Keratinocyte (primary cell): ENCODE measurements around the gene SLC44A1. TPM values are rescaled to one million over a fixed set of nuclear protein-coding genes. Genes with fewer than 3 reads are reported as not detected.

Source experiments
- DNase-seq: peaks from one replicate; pipeline ENCODE4 v3.0.0-alpha.2; 2011; ENCODE audit warnings: low read depth, missing footprints, low spot score
- FAIRE-seq: peaks from 2 replicates; lab custom pipeline; 2011; peaks lifted over from hg19 to GRCh38; lab: Jason Lieb, UNC
- H2AFZ ChIP-seq: 2 replicates; pipeline ENCODE4 v1.6.0; 2012; ENCODE audit warnings: low read length, control low read depth, inconsistent platforms; ENCODE audit not compliant: control insufficient read depth
- H3K27ac ChIP-seq: 2 replicates; pipeline ENCODE4 v1.5.1; 2011; ENCODE audit warnings: low read length; ENCODE audit not compliant: control insufficient read depth, insufficient read depth
- H3K27me3 ChIP-seq: 3 replicates; pipeline ENCODE4 v1.6.0; 2011; ENCODE audit warnings: low read length; ENCODE audit not compliant: control insufficient read depth, insufficient read depth; ENCODE audit errors: extremely low read depth
- H3K36me3 ChIP-seq, 2 experiments: 2 replicates in 1 of 2; 3 replicates in 1 of 2; pipeline ENCODE4 v1.5.1; 2011; ENCODE audit warnings: low read length in 2 of 2, mild to moderate bottlenecking in 1 of 2; ENCODE audit not compliant: control insufficient read depth in 2 of 2, insufficient read depth in 2 of 2; ENCODE audit errors: extremely low read depth in 1 of 2
- H3K4me1 ChIP-seq: 3 replicates; pipeline ENCODE4 v1.5.1; 2011; ENCODE audit warnings: low read length; ENCODE audit not compliant: control insufficient read depth, insufficient read depth; ENCODE audit errors: extremely low read depth
- H3K4me2 ChIP-seq: 3 replicates; pipeline ENCODE4 v1.6.0; 2011; ENCODE audit warnings: low read depth, low read length; ENCODE audit not compliant: control insufficient read depth, insufficient read depth; ENCODE audit errors: extremely low read depth
- H3K4me3 ChIP-seq, 3 experiments: fragments of 200-600 bp in 1 of 3; sonication (generic) in 1 of 3; 2 replicates in 2 of 3; 3 replicates in 1 of 3; pipeline ENCODE4 v1.5.1; 2011 to 2016; ENCODE audit warnings: low read length in 3 of 3, mild to moderate bottlenecking in 3 of 3, control low read depth in 2 of 3, inconsistent platforms in 1 of 3, low read depth in 1 of 3, mixed read lengths in 1 of 3, mixed run types in 1 of 3, moderate library complexity in 1 of 3; ENCODE audit not compliant: control insufficient read depth in 2 of 3, insufficient read depth in 2 of 3; ENCODE audit errors: extremely low read depth in 1 of 3
- H3K79me2 ChIP-seq: 2 replicates; pipeline ENCODE4 v1.6.0; 2012; ENCODE audit warnings: low read length; ENCODE audit not compliant: control insufficient read depth, insufficient read depth
- H3K9ac ChIP-seq: 3 replicates; pipeline ENCODE4 v1.6.0; 2011; ENCODE audit warnings: low read length; ENCODE audit not compliant: control insufficient read depth, insufficient read depth; ENCODE audit errors: extremely low read depth
- H3K9me1 ChIP-seq: 3 replicates; pipeline ENCODE4 v1.6.0; 2011; ENCODE audit warnings: low read length; ENCODE audit not compliant: control insufficient read depth, insufficient read depth; ENCODE audit errors: extremely low read depth
- H3K9me3 ChIP-seq: 2 replicates; pipeline ENCODE4 v1.5.1; 2012; ENCODE audit warnings: low read depth, low read length; ENCODE audit not compliant: control insufficient read depth
- H4K20me1 ChIP-seq: 3 replicates; pipeline ENCODE4 v1.6.0; 2011; ENCODE audit warnings: low read length; ENCODE audit not compliant: control insufficient read depth, insufficient read depth; ENCODE audit errors: extremely low read depth
- CTCF ChIP-seq, 3 experiments: IDR thresholded peaks in 1 of 3; conservative IDR thresholded peaks in 1 of 3; optimal IDR thresholded peaks in 1 of 3; 2 replicates in 2 of 3; 3 replicates in 1 of 3; pipeline versions ENCODE3 to v1.5.1; 2011; ENCODE audit warnings: low read length in 3 of 3, mild to moderate bottlenecking in 3 of 3, moderate library complexity in 2 of 3, control low read depth in 1 of 3, inconsistent platforms in 1 of 3; ENCODE audit not compliant: insufficient read depth in 2 of 3; ENCODE audit errors: extremely low read depth in 1 of 3
- dilution Hi-C: fragments of 300-500 bp; cut with MboI; formaldehyde crosslinking; loops from one replicate; pipeline ENCODE4 v1.7.0; 2020; ENCODE audit warnings: low sequenced_read_pairs; ENCODE audit not compliant: extremely low pct_ligation_motif_present
- polyA plus RNA-seq, 5 experiments: library from polyadenylated mRNA; depleted of rRNA in 3 of 5; stranded (reverse) in 3 of 5; stranded (forward) in 1 of 5; unstranded in 1 of 5; fragments of >200 nt; gene quantifications; 1 replicate in 1 of 5; 2 replicates in 3 of 5; 3 replicates in 1 of 5; pipeline versions ENCODE4 v1.2.1 to v1.2.3, GENCODE V29; 2011 to 2012; ENCODE audit warnings: missing spikeins in 2 of 5, low read depth in 1 of 5, low replicate concordance in 1 of 5

Gene SLC44A1
- polyA plus RNA-seq, 1 donor (not counting 4 experiments of a cell fraction or from before 2014, with no cell fraction given) = 22.9 TPM

GRCh38 chr9:105307591-105308130 is 63.2 kb downstream of the SLC44A1 start:
- dilution Hi-C loops = no loop called here
- H3K27ac ChIP-seq = no peak overlapping the region
- TF ChIP-seq CTCF (optimal IDR thresholded peaks at IDR 0.05 in 1 of 3, IDR thresholded peaks at IDR 0.05 in 1 of 3, conservative IDR thresholded peaks at IDR 0.05 in 1 of 3; ENCODE audit: extremely low read depth in 1 of 3, insufficient read depth in 2 of 3, low read length in 3 of 3) = no peak
- no peaks in the 10 kb centered on the region for H3K9me1 ChIP-seq
- DNase-seq (no peak), FAIRE-seq (no peak)
- H2AFZ ChIP-seq = no peak overlapping the region
- no peak overlapping the region for H3K4me3 ChIP-seq
- no peaks in the 10 kb centered on the region for H3K9me3 ChIP-seq
- no peak overlapping the region for H3K4me2 ChIP-seq
- H3K36me3 ChIP-seq = peaks cover 0 to 4% of the 10 kb centered on the region in 2 experiments
- H3K4me1 ChIP-seq = peaks cover 7% of the 10 kb centered on the region
- no peak overlapping the region for H3K9ac ChIP-seq
- no peaks in the 10 kb centered on the region for H3K79me2 ChIP-seq
- no peaks in the 10 kb centered on the region for H3K27me3 ChIP-seq
- no peaks in the 10 kb centered on the region for H4K20me1 ChIP-seq

- FAIRE-seq (no peak), DNase-seq (no peak)
- Histone ChIP-seq H3K27ac (no peak overlapping the region), H3K4me3 (no peak overlapping the region), H3K27me3 (no peaks in the 10 kb centered on the region), H3K79me2 (no peaks in the 10 kb centered on the region), H3K36me3 (peaks cover 0 to 2% of the 10 kb centered on the region in 2 experiments), H3K4me1 (peaks cover 7% of the 10 kb centered on the region), H3K9me3 (no peaks in the 10 kb centered on the region), H3K9me1 (no peaks in the 10 kb centered on the region), H2AFZ (no peak overlapping the region), H3K9ac (no peak overlapping the region), H3K4me2 (no peak overlapping the region), H4K20me1 (no peaks in the 10 kb centered on the region)
- dilution Hi-C loops = no loop called here
- no peak for TF ChIP-seq CTCF (optimal IDR thresholded peaks at IDR 0.05 in 1 of 3, IDR thresholded peaks at IDR 0.05 in 1 of 3, conservative IDR thresholded peaks at IDR 0.05 in 1 of 3; ENCODE audit: extremely low read depth in 1 of 3, insufficient read depth in 2 of 3, low read length in 3 of 3)
These were observed 64.2 kb downstream of the SLC44A1 start for GRCh38 chr9:105308461-105309341.
